Body of pancreas (tissue), 4 donors: ENCODE data around the gene NME7.

Experiments
- POLR2A ChIP-seq, 3 donors: fragments of 450-650 bp; IDR thresholded peaks; one replicate each; pipeline ENCODE4 v1.6.1; 2016; ENCODE audit warnings: antibody characterized with exemption in 3 of 3, mild to moderate bottlenecking in 2 of 3
- TF ChIP-seq, protein P1 (sequence below), 7 experiments: fragments of 450-650 bp in 4 of 7; fragments of 200-600 bp in 3 of 7; sonication (generic) in 3 of 7; IDR thresholded peaks; one replicate each; pipeline ENCODE4 v1.5.1; 2016 to 2019; ENCODE audit warnings: antibody characterized with exemption in 7 of 7

DNA sequence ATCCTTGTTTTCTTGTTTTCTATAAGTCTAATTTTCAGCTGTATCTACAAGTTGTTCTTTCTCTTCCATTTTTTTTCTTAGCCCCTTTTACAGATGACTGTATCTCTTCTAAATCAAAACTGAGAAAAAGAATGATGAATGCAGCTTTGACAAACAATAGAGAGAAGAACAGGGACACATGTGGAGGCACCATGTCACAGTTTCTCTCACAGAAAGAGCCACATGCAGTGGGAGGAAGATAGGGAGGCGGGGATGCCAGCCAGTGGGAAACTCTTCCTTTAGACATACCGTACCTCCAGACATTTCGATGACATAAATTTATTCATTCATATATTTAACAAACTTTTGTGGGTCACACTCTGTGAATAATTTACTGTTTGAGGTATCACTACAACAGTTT lies 45.5 kb downstream of the NME7 start:
- TF ChIP-seq, protein P1, sequence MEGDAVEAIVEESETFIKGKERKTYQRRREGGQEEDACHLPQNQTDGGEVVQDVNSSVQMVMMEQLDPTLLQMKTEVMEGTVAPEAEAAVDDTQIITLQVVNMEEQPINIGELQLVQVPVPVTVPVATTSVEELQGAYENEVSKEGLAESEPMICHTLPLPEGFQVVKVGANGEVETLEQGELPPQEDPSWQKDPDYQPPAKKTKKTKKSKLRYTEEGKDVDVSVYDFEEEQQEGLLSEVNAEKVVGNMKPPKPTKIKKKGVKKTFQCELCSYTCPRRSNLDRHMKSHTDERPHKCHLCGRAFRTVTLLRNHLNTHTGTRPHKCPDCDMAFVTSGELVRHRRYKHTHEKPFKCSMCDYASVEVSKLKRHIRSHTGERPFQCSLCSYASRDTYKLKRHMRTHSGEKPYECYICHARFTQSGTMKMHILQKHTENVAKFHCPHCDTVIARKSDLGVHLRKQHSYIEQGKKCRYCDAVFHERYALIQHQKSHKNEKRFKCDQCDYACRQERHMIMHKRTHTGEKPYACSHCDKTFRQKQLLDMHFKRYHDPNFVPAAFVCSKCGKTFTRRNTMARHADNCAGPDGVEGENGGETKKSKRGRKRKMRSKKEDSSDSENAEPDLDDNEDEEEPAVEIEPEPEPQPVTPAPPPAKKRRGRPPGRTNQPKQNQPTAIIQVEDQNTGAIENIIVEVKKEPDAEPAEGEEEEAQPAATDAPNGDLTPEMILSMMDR (IDR thresholded peaks at IDR 0.05): no peak
- no peak for TF ChIP-seq POLR2A (IDR thresholded peaks at IDR 0.05)
